Esophagus squamous epithelium (tissue), 4 donors: ENCODE results near the gene FGGY.

Experiments used
- CTCF ChIP-seq, 6 experiments: fragments of 450-650 bp in 4 of 6; fragments of 200-600 bp in 2 of 6; sonication (generic) in 2 of 6; IDR thresholded peaks; one replicate each; pipeline ENCODE4 v1.5.1; 2016 to 2019; ENCODE audit warnings: antibody characterized with exemption in 6 of 6, mild to moderate bottlenecking in 4 of 6, moderate library complexity in 4 of 6
- POLR2A ChIP-seq, 4 donors: fragments of 450-650 bp; IDR thresholded peaks; one replicate each; pipeline ENCODE4 v1.6.1; 2017; ENCODE audit warnings: antibody characterized with exemption in 4 of 4, mild to moderate bottlenecking in 4 of 4, moderate library complexity in 3 of 4

GRCh38 chr1:59458884-59459283 is 162.0 kb downstream of the FGGY start:
- TF ChIP-seq CTCF (IDR thresholded peaks at IDR 0.05) (no peak), POLR2A (IDR thresholded peaks at IDR 0.05) (no peak)
